ENCODE measurements around the gene ROBO2.

ROBO2 gene

DNA sequence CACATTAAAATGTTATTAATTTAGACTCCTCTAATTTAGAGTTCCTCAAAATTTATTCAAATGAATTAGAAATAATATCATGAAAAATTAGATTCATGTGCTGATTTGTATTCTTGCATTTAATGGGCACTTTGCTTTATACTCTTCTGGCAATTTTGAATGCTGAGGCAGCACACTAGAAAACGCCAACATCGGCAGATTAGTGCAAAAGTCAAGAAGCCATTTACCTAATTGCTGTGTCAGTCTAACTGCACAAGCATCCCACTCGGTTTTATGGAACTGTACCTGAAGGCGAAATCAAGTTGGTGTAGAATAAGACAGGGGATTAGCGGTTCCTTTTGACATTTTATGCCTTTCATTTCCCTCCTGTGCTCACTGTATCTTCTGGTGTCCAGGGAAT is 382.0 kb downstream of the ROBO2 start:
- TF ChIP-seq, protein P1, sequence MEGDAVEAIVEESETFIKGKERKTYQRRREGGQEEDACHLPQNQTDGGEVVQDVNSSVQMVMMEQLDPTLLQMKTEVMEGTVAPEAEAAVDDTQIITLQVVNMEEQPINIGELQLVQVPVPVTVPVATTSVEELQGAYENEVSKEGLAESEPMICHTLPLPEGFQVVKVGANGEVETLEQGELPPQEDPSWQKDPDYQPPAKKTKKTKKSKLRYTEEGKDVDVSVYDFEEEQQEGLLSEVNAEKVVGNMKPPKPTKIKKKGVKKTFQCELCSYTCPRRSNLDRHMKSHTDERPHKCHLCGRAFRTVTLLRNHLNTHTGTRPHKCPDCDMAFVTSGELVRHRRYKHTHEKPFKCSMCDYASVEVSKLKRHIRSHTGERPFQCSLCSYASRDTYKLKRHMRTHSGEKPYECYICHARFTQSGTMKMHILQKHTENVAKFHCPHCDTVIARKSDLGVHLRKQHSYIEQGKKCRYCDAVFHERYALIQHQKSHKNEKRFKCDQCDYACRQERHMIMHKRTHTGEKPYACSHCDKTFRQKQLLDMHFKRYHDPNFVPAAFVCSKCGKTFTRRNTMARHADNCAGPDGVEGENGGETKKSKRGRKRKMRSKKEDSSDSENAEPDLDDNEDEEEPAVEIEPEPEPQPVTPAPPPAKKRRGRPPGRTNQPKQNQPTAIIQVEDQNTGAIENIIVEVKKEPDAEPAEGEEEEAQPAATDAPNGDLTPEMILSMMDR (IDR thresholded peaks at IDR 0.05), result no peak

DNA sequence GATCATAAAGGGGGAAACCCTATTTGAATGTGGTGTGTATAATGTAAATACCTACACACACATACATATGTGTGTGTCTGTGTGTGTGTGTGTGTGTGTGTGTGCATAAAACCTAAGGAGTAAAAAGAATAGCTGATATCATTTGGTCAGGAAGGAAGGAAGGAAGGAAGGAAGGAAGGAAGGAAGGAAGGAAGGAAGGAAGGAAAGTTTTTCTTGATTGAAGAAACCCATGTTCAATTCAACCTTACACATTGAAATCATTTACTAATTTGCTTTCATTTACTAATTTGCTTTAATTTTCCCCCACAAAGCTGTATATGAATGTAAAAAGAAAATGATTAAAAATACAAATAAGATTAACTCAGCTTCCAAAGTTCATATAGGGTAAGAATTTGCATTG is 386.6 kb downstream of the ROBO2 start:
- TF ChIP-seq, protein P1 (IDR thresholded peaks at IDR 0.05), result no peak

DNA sequence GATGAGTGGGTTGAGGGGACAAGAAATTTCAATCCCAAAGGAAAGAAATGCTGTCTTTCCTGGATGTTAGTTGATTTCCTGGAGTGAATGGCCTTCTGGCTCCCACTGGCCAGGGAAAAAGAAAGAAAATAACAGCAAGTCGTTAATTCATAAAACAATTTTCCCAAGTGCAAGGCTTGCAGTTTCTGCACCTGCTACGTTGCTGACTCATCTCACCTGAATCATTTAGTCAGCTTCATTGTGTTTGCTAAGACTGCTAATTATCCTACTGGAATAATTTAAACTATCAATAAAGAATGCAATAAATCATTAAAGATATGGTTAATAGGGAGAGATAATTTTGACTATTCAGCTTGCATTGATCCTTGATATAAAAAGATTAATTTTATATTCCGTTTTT is 387.6 kb downstream of the ROBO2 start:
- TF ChIP-seq, protein P1 (IDR thresholded peaks at IDR 0.05), result no peak

DNA sequence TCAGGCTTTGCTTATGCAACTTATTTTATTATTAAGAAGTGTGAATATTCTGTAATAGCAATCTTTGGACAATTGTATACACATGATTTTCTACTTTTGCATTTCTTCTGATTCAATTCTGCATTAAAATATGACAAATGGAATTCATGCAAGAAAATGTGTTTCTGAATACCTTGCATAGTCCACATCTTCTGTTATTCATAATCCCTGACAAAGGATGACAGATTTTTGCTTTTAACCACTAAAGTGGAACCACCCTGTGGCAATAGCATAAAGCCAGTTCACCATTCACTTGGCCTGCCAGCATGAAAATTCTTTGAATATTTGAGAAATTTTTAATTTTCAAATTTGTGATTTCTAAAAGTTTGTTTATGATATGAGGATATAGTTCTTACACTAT is 397.0 kb downstream of the ROBO2 start:
- TF ChIP-seq, protein P1 (IDR thresholded peaks at IDR 0.05), result no peak

DNA sequence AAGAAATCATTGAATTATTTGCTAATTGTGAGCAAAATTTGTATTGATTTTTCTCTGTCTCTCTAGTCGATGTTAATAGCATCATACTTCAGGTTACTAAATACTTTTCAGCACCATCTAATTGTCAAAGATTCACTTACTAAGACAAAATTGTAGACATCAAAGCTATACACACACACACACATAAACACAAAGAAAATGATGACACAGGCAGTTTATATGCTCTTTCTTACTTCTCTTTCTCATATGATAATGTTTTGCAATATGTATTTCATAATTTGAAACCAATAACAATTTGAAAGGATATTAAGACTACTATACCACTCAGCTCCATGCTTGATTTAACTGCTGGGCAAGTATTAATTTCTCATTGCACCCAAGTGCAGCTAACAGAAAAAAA is 406.2 kb downstream of the ROBO2 start:
- TF ChIP-seq, protein P1 (IDR thresholded peaks at IDR 0.05), result no peak

DNA sequence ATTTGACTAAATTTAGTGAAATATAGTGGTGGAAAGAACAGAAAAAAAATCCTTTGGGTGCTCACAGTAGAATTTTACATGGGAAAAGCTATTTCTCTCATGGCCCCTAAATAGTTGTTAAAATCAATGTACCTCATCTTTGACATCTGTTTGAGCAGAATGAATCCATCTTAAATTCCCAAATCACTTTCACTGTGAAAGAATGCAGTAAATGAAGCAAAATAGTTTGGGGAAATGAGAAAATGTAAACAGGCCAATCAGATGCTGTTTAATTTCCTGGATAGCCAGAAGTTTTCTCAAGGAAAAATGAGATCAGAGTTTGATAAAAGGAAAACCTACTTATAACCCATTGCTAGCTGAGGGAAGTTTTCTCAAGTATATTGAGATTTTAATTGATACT is 406.9 kb downstream of the ROBO2 start:
- TF ChIP-seq, protein P1 (IDR thresholded peaks at IDR 0.05), result no peak

DNA sequence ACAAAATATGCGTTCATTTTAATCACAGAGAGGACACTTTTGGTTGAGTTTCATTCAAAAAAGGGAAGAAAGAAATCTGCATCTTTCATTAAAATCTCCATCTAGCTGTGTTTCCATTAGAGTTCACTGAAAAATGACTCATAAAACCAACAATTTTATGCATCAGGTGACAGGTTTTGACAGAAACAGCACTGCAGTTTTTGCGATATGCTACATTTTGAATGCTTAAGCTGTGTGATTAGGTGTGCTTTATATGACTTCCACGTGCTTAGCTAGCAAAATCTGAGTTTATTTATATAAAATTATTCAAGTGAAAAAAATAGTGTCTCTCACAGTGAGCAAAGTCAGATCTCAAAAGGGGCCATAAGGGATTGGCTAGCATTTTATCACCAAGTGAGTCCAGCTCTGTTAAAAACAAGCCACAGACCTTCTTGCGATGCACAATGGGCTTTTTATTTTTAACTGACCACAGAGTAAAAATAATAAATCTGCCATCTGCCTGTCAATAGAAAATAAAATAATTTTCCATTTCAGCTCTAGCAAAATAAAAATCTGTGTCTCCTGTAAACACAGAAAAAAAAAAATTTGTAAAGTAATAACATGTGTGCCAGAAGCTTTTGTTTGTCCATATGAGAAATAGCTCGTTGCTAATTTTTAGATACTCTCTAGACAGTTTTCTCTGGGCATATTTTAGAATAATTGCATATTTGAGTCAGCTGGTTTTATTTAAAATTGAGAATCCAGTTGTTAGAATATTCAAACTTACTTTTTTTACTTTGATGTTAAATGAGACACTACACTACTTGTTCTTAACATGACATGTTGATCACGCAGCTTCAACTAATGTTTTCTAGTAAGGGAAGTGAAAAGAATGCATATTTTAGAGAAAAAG is 409.8 kb downstream of the ROBO2 start:
- TF ChIP-seq, protein P1 (IDR thresholded peaks at IDR 0.05), result no peak
